K562 (cell line): Measurements from ENCODE around the gene MYL11. TPM values are rescaled to one million over a fixed set of nuclear protein-coding genes. Genes with fewer than 3 reads are reported as not detected.
"Not testable (repeated sequence)": the region's sequence is repeated elsewhere in the genome, so short reads cannot be mapped to it uniquely, and the experiment has no call there.

Source experiments
- ATAC-seq: fragments of 200-7000 bp; cut with Tn5 transposase; 3 replicates; pipeline ENCODE4 v1.9.1; 2020; ENCODE audit warnings: moderate library complexity
- BruUV-seq: library from RNA; stranded (reverse); fragments of 400-500 nt; replicated peaks from 2 replicates; lab custom pipeline; 2021; lab: Mats Ljungman, UMichigan
- CTCF ChIA-PET: fragments of 300-600 bp; formaldehyde crosslinking; extraction: SDS; loops from one replicate; lab custom pipeline; 2021; ENCODE audit warnings: low intra/inter-chr PET ratio; lab: Yijun Ruan, JAX
- POLR2A ChIA-PET: fragments of 300-600, 350-650 bp; sonication (Branson Sonifier 250); formaldehyde crosslinking; extraction: SDS; loops from one replicate; lab custom pipeline; 2021; ENCODE audit warnings: antibody characterized with exemption, inconsistent platforms; lab: Yijun Ruan, JAX
- DNase-seq, 4 experiments: peaks; one replicate each; pipeline versions ENCODE4 v3.0.0 to v3.0.0-alpha.2; 2011 to 2018; ENCODE audit warnings: low spot score in 3 of 4, mixed read lengths in 3 of 4; ENCODE audit errors: extremely low read depth in 1 of 4
- FAIRE-seq: peaks from 2 replicates; lab custom pipeline; 2011; peaks lifted over from hg19 to GRCh38; lab: Jason Lieb, UNC
- H2AFZ ChIP-seq: 2 replicates; pipeline ENCODE4 v1.6.0; 2011; ENCODE audit warnings: low read depth, low read length, control low read depth, inconsistent platforms
- H3K27ac ChIP-seq: fragments of 200-600 bp; 3 replicates; pipeline ENCODE4 v1.8.0; 2011; ENCODE audit warnings: low read depth, mild to moderate bottlenecking, control low read depth, inconsistent platforms, low read length, moderate library complexity, mixed read lengths; ENCODE audit errors: extremely low read depth
- H3K27me3 ChIP-seq, 2 experiments: fragments of 300-600 bp in 1 of 2; 2 replicates in 1 of 2; 3 replicates in 1 of 2; pipeline versions ENCODE4 v1.6.0 to v1.8.0; 2011; ENCODE audit warnings: inconsistent platforms in 2 of 2, low read length in 2 of 2, mild to moderate bottlenecking in 1 of 2, mixed read lengths in 1 of 2, moderate library complexity in 1 of 2; ENCODE audit not compliant: control insufficient read depth in 2 of 2, insufficient read depth in 2 of 2
- H3K36me3 ChIP-seq: fragments of 300-600 bp; 3 replicates; pipeline ENCODE4 v1.8.0; 2011; ENCODE audit warnings: mild to moderate bottlenecking, low read length, inconsistent platforms; ENCODE audit not compliant: control insufficient read depth, insufficient read depth
- H3K4me1 ChIP-seq, 2 experiments: fragments of 200-600 bp in 1 of 2; replicated peaks in 1 of 2; 2 replicates in 1 of 2; 3 replicates in 1 of 2; pipeline versions ENCODE4 v1.5.1 to v1.8.0; 2011; ENCODE audit warnings: inconsistent platforms in 2 of 2, low read length in 2 of 2, mild to moderate bottlenecking in 1 of 2, mixed read lengths in 1 of 2, moderate library complexity in 1 of 2; ENCODE audit not compliant: control insufficient read depth in 2 of 2, insufficient read depth in 2 of 2
- H3K4me2 ChIP-seq: 2 replicates; pipeline ENCODE4 v1.6.1; 2011; ENCODE audit warnings: low read length, control low read depth, inconsistent platforms, mixed read lengths; ENCODE audit not compliant: insufficient read depth
- H3K4me3 ChIP-seq: fragments of 200-600 bp; sonication (generic), shearing (Covaris generic); 2 replicates; pipeline ENCODE4 v1.5.1; 2016; ENCODE audit warnings: control low read depth, inconsistent platforms
- H3K79me2 ChIP-seq: fragments of 200-600 bp; 3 replicates; pipeline ENCODE4 v1.8.0; 2011; ENCODE audit warnings: low read length, inconsistent platforms; ENCODE audit not compliant: control insufficient read depth, insufficient read depth
- H3K9ac ChIP-seq, 2 experiments: 2 replicates each; pipeline versions ENCODE4 v1.6.0 to v1.6.1; 2011; ENCODE audit warnings: low read depth in 2 of 2, low read length in 2 of 2, control low read depth in 1 of 2, inconsistent platforms in 1 of 2, mild to moderate bottlenecking in 1 of 2, mixed read lengths in 1 of 2; ENCODE audit not compliant: insufficient read depth in 1 of 2
- H3K9me1 ChIP-seq: one replicate; pipeline ENCODE4 v1.6.0; 2011; ENCODE audit warnings: inconsistent platforms, mild to moderate bottlenecking, low read length, moderate library complexity; ENCODE audit not compliant: control insufficient read depth, insufficient read depth
- H3K9me3 ChIP-seq: replicated peaks from 2 replicates; pipeline ENCODE4 v1.5.1; 2011; ENCODE audit warnings: low read depth, low read length, inconsistent platforms; ENCODE audit not compliant: control insufficient read depth, insufficient read depth
- H4K20me1 ChIP-seq: replicated peaks from 2 replicates; pipeline ENCODE4 v1.6.1; 2011; ENCODE audit warnings: low read length, inconsistent platforms, mixed read lengths; ENCODE audit not compliant: control insufficient read depth, insufficient read depth
- EP400 ChIP-seq: fragments of 450-650 bp; IDR thresholded peaks from 2 replicates; pipeline ENCODE4 v1.6.1; 2017; ENCODE audit warnings: antibody characterized with exemption, mild to moderate bottlenecking, moderate library complexity
- HDAC1 ChIP-seq, 2 experiments: fragments of 450-650 bp; IDR thresholded peaks; 2 replicates each; pipeline ENCODE4 v1.6.1; 2016 to 2017; ENCODE audit warnings: inconsistent platforms in 1 of 2, mild to moderate bottlenecking in 1 of 2, moderate library complexity in 1 of 2
- MNT ChIP-seq, 2 experiments: fragments of 450-650 bp; conservative IDR thresholded peaks; 2 replicates each; pipeline ENCODE4 v1.6.1; 2017; ENCODE audit warnings: mild to moderate bottlenecking in 2 of 2, moderate library complexity in 2 of 2
- NKRF ChIP-seq: fragments of 450-650 bp; IDR thresholded peaks from 2 replicates; pipeline ENCODE4 v1.6.1; 2016; ENCODE audit warnings: borderline replicate concordance
- NR2C2 ChIP-seq, 2 experiments: fragments of 200-800 bp in 1 of 2; sonication (Bioruptor generic) in 1 of 2; sonication (generic) in 1 of 2; formaldehyde crosslinking in 1 of 2; IDR thresholded peaks; 2 replicates each; pipeline versions ENCODE4 v1.6.1 to v1.8.0; 2016 to 2022; ENCODE audit warnings: mild to moderate bottlenecking in 1 of 2, missing compliant biosample characterization in 1 of 2, missing genetic modification characterization in 1 of 2, missing genetic modification reagents in 1 of 2
- POLR2AphosphoS5 ChIP-seq: IDR thresholded peaks from 2 replicates; pipeline ENCODE4 v1.6.1; 2011; ENCODE audit warnings: mild to moderate bottlenecking, low read depth, low read length, moderate library complexity; ENCODE audit not compliant: control insufficient read depth, insufficient read depth
- PRDM10 ChIP-seq: fragments of 450-650 bp; IDR thresholded peaks from 2 replicates; pipeline ENCODE4 v1.6.1; 2018; ENCODE audit not compliant: partially characterized antibody
- SIN3A ChIP-seq, 2 experiments: fragments of 150-350 bp in 1 of 2; IDR thresholded peaks; 2 replicates each; pipeline ENCODE4 v1.6.1; 2011 to 2016; ENCODE audit warnings: borderline replicate concordance in 2 of 2, low read depth in 2 of 2, low read length in 2 of 2, mild to moderate bottlenecking in 2 of 2, moderate library complexity in 2 of 2; ENCODE audit not compliant: control insufficient read depth in 1 of 2
- UBTF ChIP-seq, 2 experiments: IDR thresholded peaks; 2 replicates each; pipeline ENCODE4 v1.6.1; 2012; ENCODE audit warnings: improper control_type of control experiment in 2 of 2, low read depth in 2 of 2, low read length in 2 of 2, borderline replicate concordance in 1 of 2
- WGBS: fragments of 100-300 bp; shearing (Covaris generic); methylation state at CpG from one replicate; pipeline ENCODE4 v1.1.6; 2016; ENCODE audit warnings: low coverage, mixed read lengths; ENCODE audit not compliant: insufficient coverage; ENCODE audit errors: missing lambda C conversion rate; 5-methylcytosine and 5-hydroxymethylcytosine counted together
- in situ Hi-C: fragments of 300-500 bp; cut with MboI; formaldehyde crosslinking; loops from 4 replicates; pipeline ENCODE4 v1.15.0; 2018; ENCODE audit warnings: inconsistent platforms, mixed read lengths
- intact Hi-C: fragments of 100-400 bp; cut with micrococcal nuclease; formaldehyde crosslinking; loops from 2 replicates; pipeline ENCODE4 v1.14.2; 2022
- polyA plus RNA-seq, 8 experiments: library from polyadenylated mRNA; depleted of rRNA in 4 of 8; stranded (reverse) in 5 of 8; unstranded in 3 of 8; fragments of >200 nt; fragmentation: Nextera tagmentation in 2 of 8; fragmentation: Illumina TruSeq in 1 of 8; extraction: Ambion mirVana in 2 of 8; extraction: Trizol in 1 of 8; gene quantifications; 2 replicates each; pipeline versions ENCODE4 v1.2.1 to v1.2.3, GENCODE V29; 2011 to 2014; ENCODE audit warnings: inconsistent platforms in 1 of 8, missing spikeins in 1 of 8
- total RNA-seq, 7 experiments: library from RNA; depleted of rRNA in 6 of 7; stranded (reverse); fragments of >200 nt in 6 of 7; fragmentation: Illumina TruSeq in 2 of 7; extraction: Trizol in 2 of 7; gene quantifications; 2 replicates each; pipeline versions ENCODE4 v1.2.1 to v1.2.3, GENCODE V29; 2011 to 2021; ENCODE audit warnings: low replicate concordance in 1 of 7

The MYL11 gene
- total and polyA plus RNA-seq, 9 of the 15 experiments (the other 6 are each of a cell fraction or from before 2014, with no cell fraction given) = 0.31 to 1.5 (median 0.73) TPM; not detected in 4

GRCh38 chr16:30334473-30334989, 40.1 kb upstream of the MYL11 start:
- H4K20me1 ChIP-seq; CTCF ChIA-PET; FAIRE-seq; H2AFZ ChIP-seq; H3K36me3 ChIP-seq; H3K4me1 ChIP-seq; BruUV-seq; TF ChIP-seq NR2C2 (CRISPR knock-in tag; IDR thresholded peaks at IDR 0.05): not testable (repeated sequence)
- H3K27ac ChIP-seq = peak overlapping the region; percentile 65; the same call in 2 of the 3 replicates
- 0% methylated on average over 9 of the region's 33 CpGs for WGBS
- POLR2A ChIA-PET = interaction anchor here (0.7 to 1.1 kb wide), 2 partner anchors 12 to 33 kb away, joined by 3 read pairs; no protein-coding TSS in a partner anchor
- H3K4me2 ChIP-seq = peak overlapping the region; percentile 77
- TF ChIP-seq SIN3A (IDR thresholded peaks at IDR 0.05; ENCODE audit: borderline replicate concordance in 2 of 2, control insufficient read depth in 1 of 2, low read depth in 2 of 2, low read length in 2 of 2) (0 out of 4 replicates have a peak, but pooled peaks of 1 of the 2 experiments have one; percentile 28), MNT (conservative IDR thresholded peaks at IDR 0.05) (peak; percentile 73 to 77), EP400 (0 out of 2 replicates have a peak, but pooled peaks have one; percentile 34), NKRF (peak; percentile 77), HDAC1 (IDR thresholded peaks at IDR 0.05) (peak in 1 of 2 experiments; percentile 79; a peak in 2 of 4 replicates), UBTF (IDR thresholded peaks at IDR 0.05; ENCODE audit: borderline replicate concordance in 1 of 2, low read depth in 2 of 2, low read length in 2 of 2) (0 out of 4 replicates have a peak, but pooled peaks of 1 of the 2 experiments have one; percentile 35), POLR2AphosphoS5 (peak; percentile 52), NR2C2 (tag; IDR thresholded peaks at IDR 0.05) (peak; percentile 27; the same call in 1 of the 2 replicates), PRDM10 (peak; percentile 53)
- TF ChIP-seq, all 486 proteins: peak for 9; not testable (repeated sequence) for 477
- Histone ChIP-seq H3K9ac (peak overlapping the region; percentile 76 to 82), H3K4me3 (peak overlapping the region; percentile 63), H3K79me2 (peaks cover 36% of the 10 kb centered on the region)
- in situ Hi-C loops, H3K27me3 ChIP-seq, H3K9me3 ChIP-seq, H3K9me1 ChIP-seq, intact Hi-C loops: not testable (repeated sequence)
- ATAC-seq = peak; percentile 98
- peak; percentile 67 to 91 (median 73) for DNase-seq
